GM10248 (cell line): ENCODE measurements around the gene SNTG2.

Experiments
- CTCF ChIA-PET: fragments of 300-600 bp; sonication (Branson Sonifier 250); formaldehyde crosslinking; extraction: SDS; loops from one replicate; lab custom pipeline; 2021; ENCODE audit warnings: antibody characterized with exemption; lab: Yijun Ruan, JAX
- POLR2A ChIA-PET: fragments of 350-650 bp; sonication (Branson Sonifier 250); formaldehyde crosslinking; extraction: SDS; loops from one replicate; lab custom pipeline; 2020; ENCODE audit warnings: antibody characterized with exemption; lab: Yijun Ruan, JAX
- DNase-seq: peaks from one replicate; pipeline ENCODE4 v3.0.0; 2012; ENCODE audit errors: extremely low spot score
- CTCF ChIP-seq: IDR thresholded peaks from 2 replicates; pipeline ENCODE4 v1.5.1; 2012; ENCODE audit warnings: mild to moderate bottlenecking, low read depth; ENCODE audit errors: extremely low read depth, missing control alignments, control extremely low read depth

Gene SNTG2

GRCh38 chr2:950080-950966 is at the start of gene SNTG2:
SNTG2 (plus strand) TSS chr2:950849; CDS start chr2:950997, 148 bp downstream.
- CTCF ChIA-PET, result no interaction called here
- POLR2A ChIA-PET, result no interaction called here
- TF ChIP-seq CTCF, result no peak
- peak; percentile 46 for DNase-seq

DNA sequence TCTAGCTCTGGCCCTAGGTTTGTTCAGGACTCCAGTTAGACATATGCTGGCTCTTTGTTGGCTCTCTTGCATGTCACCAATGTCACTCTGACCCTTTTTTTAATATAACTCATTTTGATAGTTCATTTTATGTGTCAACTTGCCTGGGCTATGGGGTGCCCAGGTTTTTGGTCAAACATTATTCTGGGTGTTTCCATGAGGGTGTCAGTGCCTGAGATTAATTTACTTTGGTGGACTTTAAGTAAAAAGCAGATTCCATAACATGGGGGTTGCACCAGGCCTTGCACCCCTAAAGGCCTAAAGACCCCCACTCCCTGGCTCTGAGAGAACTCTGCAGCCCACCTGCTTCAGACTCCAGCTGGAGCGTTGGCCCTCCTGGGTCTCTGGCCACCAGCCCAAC is 48.1 kb upstream of the SNTG2 start:
- DNase-seq, result no peak

DNA sequence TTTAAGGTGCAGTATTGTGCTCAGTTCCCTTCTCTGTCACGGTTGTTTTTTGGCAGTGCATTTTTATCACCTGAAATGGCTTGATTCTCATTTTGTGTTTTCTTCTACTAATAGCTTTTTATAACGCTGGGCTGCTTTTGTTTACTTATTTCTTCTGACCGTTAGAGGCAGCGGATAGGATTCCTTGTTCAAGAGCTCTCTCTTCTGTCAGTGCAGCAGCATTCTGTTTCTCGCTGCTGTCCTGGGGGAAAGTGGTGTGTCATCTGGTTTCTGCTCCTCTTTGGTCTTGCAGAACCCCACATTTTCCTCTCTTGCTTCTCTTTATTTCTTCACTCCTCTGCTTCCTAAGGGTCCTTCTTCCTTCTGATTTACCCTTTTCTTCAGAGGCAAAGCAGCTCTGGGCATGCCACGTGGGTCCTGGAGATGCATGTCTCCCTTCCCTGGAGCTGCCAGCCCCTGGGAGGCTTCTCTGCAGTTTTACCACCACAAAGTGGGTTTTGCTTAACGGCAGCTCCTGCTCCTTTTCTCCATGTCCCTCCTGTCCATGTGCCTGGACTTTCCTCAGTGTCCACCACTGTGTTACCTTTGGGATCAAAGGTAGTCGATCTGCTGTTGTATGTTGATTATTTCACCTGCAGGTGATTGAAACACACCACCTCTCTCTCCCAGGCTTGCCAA is 47.3 kb upstream of the SNTG2 start:
- DNase-seq, result no peak
- ChIA-PET POLR2A (no interaction called here), CTCF (no interaction called here)
- no peak for TF ChIP-seq CTCF

More for the DNA sequence above, 48.1 kb upstream of the SNTG2 start:
- TF ChIP-seq CTCF, result no peak
- CTCF ChIA-PET, result no interaction called here
- POLR2A ChIA-PET, result no interaction called here

GRCh38 chr2:904246-905024 is 46.2 kb upstream of the SNTG2 start:
- no peak for TF ChIP-seq CTCF
- ChIA-PET CTCF (no interaction called here), POLR2A (no interaction called here)
- no peak for DNase-seq

GRCh38 chr2:905091-905832 is 45.4 kb upstream of the SNTG2 start:
- ChIA-PET POLR2A (no interaction called here), CTCF (no interaction called here)
- TF ChIP-seq CTCF, result no peak
- DNase-seq, result no peak

DNA sequence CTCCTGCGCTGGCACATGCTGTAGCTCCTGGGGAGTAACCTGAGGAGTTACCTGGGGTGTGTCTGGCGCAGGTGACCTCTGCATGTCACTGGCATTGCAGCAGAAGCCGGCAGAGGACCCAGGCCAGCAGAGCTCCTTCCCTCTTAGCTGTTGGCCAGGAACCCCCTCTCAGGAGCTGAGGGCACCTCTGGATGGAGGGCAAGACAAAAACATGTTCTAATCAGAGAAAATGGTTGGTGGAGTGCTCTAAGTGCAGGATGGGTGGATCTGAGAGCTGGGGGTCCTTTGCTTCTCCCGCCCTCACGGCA is 44.9 kb upstream of the SNTG2 start:
- POLR2A ChIA-PET, result no interaction called here

More for the DNA sequence above, 44.9 kb upstream of the SNTG2 start:
- TF ChIP-seq CTCF, result no peak
- DNase-seq, result no peak
- CTCF ChIA-PET, result no interaction called here
